ENCODE results near the gene HAUS1. TPM values are rescaled to one million over a fixed set of nuclear protein-coding genes. Genes with fewer than 3 reads are reported as not detected.

Gene HAUS1
- total and polyA plus RNA-seq, 2 of the 4 experiments (the other 2 are of a cell fraction), result 25.3 to 33.4 TPM

DNA sequence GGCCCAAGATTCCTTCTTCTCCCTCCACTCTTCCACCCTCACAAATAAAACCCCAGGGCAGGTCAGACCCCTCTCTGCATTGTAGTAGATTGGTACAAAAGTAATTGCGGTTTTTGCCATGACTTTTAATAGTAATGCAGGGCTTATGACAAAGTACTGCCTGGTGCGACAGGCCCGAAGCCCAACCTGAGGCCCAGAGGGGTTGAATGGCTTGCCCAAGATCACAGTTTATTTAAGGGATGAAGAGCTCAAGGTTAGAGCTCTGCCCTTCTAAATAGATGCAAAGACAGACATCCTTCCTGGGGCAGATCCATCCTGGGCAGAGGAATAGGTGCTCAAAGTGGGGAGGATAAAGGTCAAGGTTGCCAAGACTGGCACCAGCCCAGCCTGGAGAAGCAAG is 31.2 kb upstream of the HAUS1 start:
- no peak overlapping the region for H3K9ac ChIP-seq (ENCODE audit: low read depth, low read length)
- H2BK20ac ChIP-seq (ENCODE audit: low read depth, low read length), result no peak overlapping the region
- H3K18ac ChIP-seq (ENCODE audit: low read depth, low read length), result no peak overlapping the region
- no TSS peak for BruUV-seq (replicated peaks)
- H4K8ac ChIP-seq (ENCODE audit: low read depth in 2 of 2, low read length in 2 of 2), result no peak overlapping the region
- CTCF ChIA-PET, result interaction anchor here (0.6 to 1.5 kb wide), 3 partner anchors 80 to 406 kb away, joined by 3 to 6 read pairs (median 4); no protein-coding TSS in a partner anchor
- H4K91ac ChIP-seq (ENCODE audit: insufficient read depth, low read depth, low read length), result no peak overlapping the region
- DNase-seq, result no peak
- TF ChIP-seq RAD21 (IDR thresholded peaks at IDR 0.05; ENCODE audit: low read length) (no peak), RCOR1 (IDR thresholded peaks at IDR 0.05; ENCODE audit: insufficient replicate concordance, low read length) (no peak), CTCF (conservative IDR thresholded peaks at IDR 0.05; ENCODE audit: low read depth, low read length) (no peak), RFX5 (IDR thresholded peaks at IDR 0.05; ENCODE audit: low read depth, low read length) (no peak), CEBPB (IDR thresholded peaks at IDR 0.05; ENCODE audit: low read depth, low read length) (no peak), BHLHE40 (IDR thresholded peaks at IDR 0.05; ENCODE audit: low read depth, low read length) (no peak), FOS (IDR thresholded peaks at IDR 0.05; ENCODE audit: low read depth, low read length) (no peak), CHD1 (IDR thresholded peaks at IDR 0.05; ENCODE audit: low read depth, low read length) (no peak), ELK1 (IDR thresholded peaks at IDR 0.05; ENCODE audit: borderline replicate concordance, low read depth, low read length) (no peak), NFE2L2 (IDR thresholded peaks at IDR 0.05; ENCODE audit: low read depth, low read length) (no peak), USF2 (IDR thresholded peaks at IDR 0.05; ENCODE audit: low read depth, low read length) (no peak), MAZ (IDR thresholded peaks at IDR 0.05; ENCODE audit: borderline replicate concordance, low read depth, low read length) (no peak), SMC3 (IDR thresholded peaks at IDR 0.05; ENCODE audit: low read depth, low read length) (no peak), MAFK (IDR thresholded peaks at IDR 0.05; ENCODE audit: low read depth, low read length) (no peak), POLR2A (IDR thresholded peaks at IDR 0.05; ENCODE audit: low read depth, low read length) (no peak), MXI1 (IDR thresholded peaks at IDR 0.05; ENCODE audit: borderline replicate concordance, low read depth, low read length) (no peak)
- no peak overlapping the region for H2BK15ac ChIP-seq (ENCODE audit: low read depth, low read length)
- POLR2A ChIA-PET (ENCODE audit: unreplicated experiment), result no interaction called here
- H3K36me3 ChIP-seq (ENCODE audit: control insufficient read depth, insufficient read depth, low read length), result peaks cover 3% of the 10 kb centered on the region
- H3K4me2 ChIP-seq (ENCODE audit: low read depth, low read length), result no peak overlapping the region
- peaks cover 20% of the 10 kb centered on the region for H3K4me1 ChIP-seq (ENCODE audit: control insufficient read depth, insufficient read depth, low read length)
- no peak for ATAC-seq (ENCODE audit: low read depth)
- no peaks in the 10 kb centered on the region; the same call in 1 of the 2 replicates for H4K20me1 ChIP-seq (ENCODE audit: insufficient read depth, low read length)
- no peak overlapping the region for H2AFZ ChIP-seq (replicated peaks; ENCODE audit: low read length, poor library complexity)
- H3K9me3 ChIP-seq (ENCODE audit: control insufficient read depth, insufficient read depth, low read length), result no peaks in the 10 kb centered on the region
- H2AK9ac ChIP-seq (replicated peaks; ENCODE audit: low read depth, low read length, poor library complexity), result peak overlapping the region; percentile 58
- no peak overlapping the region for H3K56ac ChIP-seq (ENCODE audit: extremely low read depth, insufficient read depth, low read length)
- H3K4ac ChIP-seq (ENCODE audit: low read depth, low read length), result no peak overlapping the region; the same call in 1 of the 2 replicates
- H4K5ac ChIP-seq (ENCODE audit: low read depth, low read length), result no peak overlapping the region
- intact Hi-C loops (cut with micrococcal nuclease), result loop anchor here (1.0 to 5.0 kb wide), 3 partner anchors 98 to 408 kb away; no protein-coding TSS in a partner anchor
- no CpG with 5 or more reads among the region's 3 CpGs for WGBS, 2 experiments (ENCODE audit: extremely low coverage in 2 of 2, insufficient read length in 1 of 2)
- H3K23ac ChIP-seq (ENCODE audit: low read depth, low read length), result no peak overlapping the region
- no peak overlapping the region for H3K14ac ChIP-seq (replicated peaks; ENCODE audit: low read depth, low read length)
- peaks cover 10 to 43% of the 10 kb centered on the region in 2 experiments; a peak in 3 of 4 replicates for H3K79me1 ChIP-seq (ENCODE audit: low read depth in 1 of 2, low read length in 2 of 2)
- in situ Hi-C loops (cut with MboI; ENCODE audit: low sequenced_read_pairs), result loop anchor here (5.0 to 10.0 kb wide), 2 partner anchors 96 to 408 kb away; no protein-coding TSS in a partner anchor
- H3K9me1 ChIP-seq (ENCODE audit: insufficient read depth, low read length), result peaks cover 6% of the 10 kb centered on the region
- dilution Hi-C loops (cut with HindIII; ENCODE audit: low sequenced_read_pairs, unreplicated experiment), result no loop called here
- no peak overlapping the region for H3K27ac ChIP-seq (ENCODE audit: insufficient read depth, low read length)
- H2BK120ac ChIP-seq (ENCODE audit: low read depth, low read length), result no peak overlapping the region
- H3K4me3 ChIP-seq (ENCODE audit: insufficient read depth, low read depth, low read length), result no peak overlapping the region
- no peak overlapping the region for H2AK5ac ChIP-seq (ENCODE audit: low read depth, low read length)
- no peaks in the 10 kb centered on the region for H3K27me3 ChIP-seq (ENCODE audit: control insufficient read depth, insufficient read depth, low read length)
- H2BK5ac ChIP-seq (ENCODE audit: low read depth, low read length, poor library complexity, severe bottlenecking), result no peak overlapping the region

Data from IMR-90 (cell line).